Right kidney (tissue), 1 donor: ENCODE results near the gene TTYH3.

Experiments used
- DNase-seq: peaks from one replicate; pipeline ENCODE4 v3.0.0-alpha.2; 2016

The TTYH3 gene

DNA sequence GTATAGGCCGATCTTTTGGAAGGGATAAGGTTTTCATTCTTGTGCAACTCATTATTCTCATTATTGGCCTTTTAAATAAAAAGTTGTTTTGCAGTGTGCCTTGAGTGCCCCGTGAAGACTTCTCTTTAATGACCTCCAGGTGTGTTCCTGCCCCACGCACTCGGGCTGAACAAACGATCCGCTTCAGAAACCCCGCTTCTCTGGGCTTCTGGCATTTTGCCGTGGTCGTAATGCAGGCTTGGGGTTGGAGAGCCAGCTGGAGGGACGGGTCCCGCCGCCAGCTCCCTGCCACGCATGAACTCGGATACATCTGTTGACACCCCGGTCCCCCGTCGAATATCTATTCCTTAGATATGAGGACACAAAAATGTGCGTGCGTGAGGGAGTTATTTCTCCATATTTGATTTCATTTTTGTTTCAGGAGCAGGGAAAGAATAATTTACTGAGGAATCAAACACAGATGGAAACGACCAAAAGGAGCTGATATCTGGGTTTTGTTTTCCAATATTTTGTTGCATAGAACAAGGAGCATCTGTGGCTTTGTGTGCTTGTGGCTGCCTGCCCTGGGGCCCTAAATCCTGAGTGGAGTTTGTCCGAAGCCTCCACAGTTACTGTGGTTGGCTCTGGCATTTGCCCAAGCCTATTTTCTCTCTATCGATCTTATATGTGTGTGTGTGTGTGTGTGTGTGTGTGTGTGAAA is 17.0 kb upstream of the TTYH3 start:
- no peak for DNase-seq

GRCh38 chr7:2616387-2617324 is 15.1 kb upstream of the TTYH3 start:
- DNase-seq = no peak

DNA sequence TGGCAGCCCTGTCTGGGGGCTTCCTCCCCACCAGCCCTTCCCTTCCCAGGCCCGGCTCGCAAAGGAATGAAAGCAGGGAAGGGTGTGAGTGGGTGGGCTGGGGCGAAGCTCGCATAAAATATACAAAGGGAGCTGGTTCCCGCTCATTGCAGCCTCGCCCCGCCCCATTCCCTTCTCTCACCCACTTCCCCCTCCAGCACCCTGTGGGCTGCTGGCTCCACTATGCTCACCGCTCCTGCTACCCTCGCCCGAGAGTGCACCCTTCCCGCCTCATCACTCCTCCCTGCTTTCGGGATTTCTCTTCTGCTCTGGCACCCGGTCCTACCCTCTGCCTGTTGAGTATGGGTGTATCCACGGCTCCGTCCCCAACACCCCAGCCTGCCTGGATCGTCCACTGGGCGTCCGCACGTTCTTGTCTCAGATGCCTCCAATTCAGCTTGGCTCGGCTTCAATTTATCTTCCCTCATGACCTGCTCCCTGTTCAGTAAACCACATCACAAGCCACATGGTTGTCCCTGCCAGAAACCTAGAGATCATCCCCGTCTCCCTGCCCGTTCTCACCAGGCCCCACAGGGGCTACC is 14.4 kb upstream of the TTYH3 start:
- no peak for DNase-seq

DNA sequence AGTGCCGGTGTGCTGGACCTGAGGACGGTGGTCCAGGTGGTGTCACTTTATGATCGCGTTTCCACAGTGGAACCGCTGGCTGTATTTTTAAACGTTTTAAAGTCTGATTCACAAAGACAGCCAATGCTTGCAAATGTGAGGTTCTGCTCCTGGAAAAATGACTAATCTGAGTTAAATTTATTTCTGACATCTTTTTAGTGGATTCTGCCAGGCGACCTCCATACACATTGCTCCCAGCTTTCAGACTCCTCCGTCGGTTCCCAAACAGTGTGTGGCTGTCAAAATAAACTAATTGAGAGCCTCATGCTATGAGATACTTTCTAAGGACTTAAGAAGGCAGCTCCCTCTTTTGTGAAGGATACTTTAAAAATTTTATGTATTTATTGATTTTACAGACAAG is 12.7 kb upstream of the TTYH3 start:
- DNase-seq = no peak

GRCh38 chr7:2621061-2621828 is 10.5 kb upstream of the TTYH3 start:
- DNase-seq = peak; percentile 65

- peak; percentile 80 for DNase-seq
Measured at GRCh38 chr7:2621948-2622640, 9.7 kb upstream of the TTYH3 start.

DNA sequence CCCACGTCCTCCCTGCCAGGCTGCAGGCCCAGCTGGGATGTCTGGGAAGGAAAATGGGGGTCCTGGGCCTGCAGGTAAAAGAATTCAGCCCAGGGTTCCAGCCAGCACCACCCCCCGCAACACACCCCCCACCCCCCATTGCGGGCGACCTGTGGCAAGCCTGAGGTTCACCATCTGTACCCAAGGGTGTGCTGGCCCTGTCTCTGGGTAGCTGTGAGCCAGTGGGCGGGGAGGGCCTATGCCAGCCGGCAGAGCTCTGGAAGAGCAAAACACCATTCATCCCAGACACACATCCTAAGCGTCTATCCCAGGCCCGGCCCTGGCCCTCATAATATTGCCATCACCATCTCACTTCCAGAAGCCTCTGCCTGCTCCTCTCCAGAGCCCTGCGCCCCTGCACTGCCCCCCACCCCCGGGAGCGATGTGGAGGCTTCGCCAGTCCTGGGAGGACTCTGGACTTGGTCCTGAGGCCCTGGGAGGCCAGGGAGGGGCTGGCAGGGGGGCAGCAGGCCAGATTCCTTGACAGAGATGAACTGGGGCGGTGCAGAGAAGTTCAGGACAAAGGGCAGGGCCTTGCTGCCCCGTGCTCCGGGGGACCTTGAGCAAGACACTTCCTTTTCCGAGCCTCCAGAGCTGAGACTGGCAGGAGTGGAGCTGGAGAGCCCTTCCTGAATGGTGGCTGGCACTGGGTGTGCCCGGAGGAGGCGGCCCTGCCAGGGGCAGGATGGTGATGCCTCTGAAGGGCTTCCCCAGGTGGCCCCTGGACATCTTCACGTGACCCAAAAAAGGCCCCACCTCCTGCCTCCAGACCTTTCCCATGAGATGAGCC is 8.7 kb upstream of the TTYH3 start:
- peak; percentile 56 for DNase-seq

GRCh38 chr7:2623698-2624014 is 8.1 kb upstream of the TTYH3 start:
- DNase-seq = no peak

DNA sequence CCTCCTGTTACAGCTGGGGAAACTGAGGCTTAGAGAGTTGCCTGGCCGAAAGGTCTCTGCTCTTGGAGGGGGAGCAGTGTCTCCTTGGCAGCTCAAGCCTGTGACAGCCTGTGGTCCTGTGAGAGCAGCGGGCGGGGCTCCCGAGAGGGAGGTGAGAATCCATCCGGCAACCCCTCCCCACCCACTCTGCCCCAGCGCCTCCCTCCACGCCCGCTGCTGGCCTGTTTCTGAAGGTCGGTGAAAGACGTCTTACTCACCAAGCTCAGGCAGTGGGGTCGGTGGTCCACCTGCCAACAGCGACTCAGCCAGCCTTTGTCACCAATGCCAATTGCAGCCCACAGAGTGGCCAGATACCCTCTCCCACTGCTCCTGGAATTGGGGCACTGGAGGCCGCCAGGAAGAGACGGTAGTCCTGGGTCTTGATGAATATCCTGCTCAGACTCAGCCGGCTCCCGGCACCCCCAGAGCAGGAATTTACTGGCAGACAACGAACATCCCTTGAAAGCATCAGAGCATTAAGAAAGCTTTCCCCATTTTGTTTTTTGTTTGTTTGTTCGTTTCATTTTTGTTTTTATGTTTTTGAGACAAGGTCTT is 7.4 kb upstream of the TTYH3 start:
- DNase-seq = peak; percentile 30

DNA sequence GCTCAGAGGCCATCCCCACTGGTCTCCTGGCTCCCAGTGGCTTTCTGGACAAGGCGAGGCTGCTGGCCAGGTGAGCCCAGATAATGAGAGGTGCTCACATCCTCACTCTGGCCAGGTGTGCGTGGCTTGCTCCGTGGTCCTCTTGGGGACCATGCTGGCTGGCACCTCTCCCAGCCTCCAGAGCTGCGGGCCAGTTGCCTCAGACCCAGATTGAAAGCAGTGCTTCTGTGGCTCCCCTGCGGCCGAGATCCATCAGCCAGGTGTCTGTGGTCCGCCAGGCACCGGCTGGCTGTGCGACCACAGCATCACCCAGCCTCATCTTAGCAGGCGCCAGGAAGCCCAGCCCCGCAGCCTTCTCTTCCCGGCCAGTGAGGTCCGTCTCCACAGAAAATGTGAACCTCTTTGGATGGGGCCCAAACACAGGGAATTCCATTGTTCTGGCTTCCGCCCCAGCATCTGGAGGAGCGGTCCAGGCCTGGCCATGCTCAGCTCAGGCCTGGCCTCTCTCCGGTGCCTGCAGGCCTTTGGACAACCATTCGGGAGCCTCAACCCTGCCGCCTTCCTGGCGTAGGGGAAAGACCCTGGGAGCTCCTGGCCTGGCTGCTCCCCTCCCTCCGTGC is 5.2 kb upstream of the TTYH3 start:
- DNase-seq = peak; percentile 30

GRCh38 chr7:2627258-2628129 is 4.3 kb upstream of the TTYH3 start:
- no peak for DNase-seq

GRCh38 chr7:2628130-2628482 is 3.7 kb upstream of the TTYH3 start:
- no peak for DNase-seq

GRCh38 chr7:2628891-2629290 is 2.9 kb upstream of the TTYH3 start:
- DNase-seq = no peak

- peak; percentile 36 for DNase-seq
Measured at GRCh38 chr7:2629746-2630681, 1.8 kb upstream of the TTYH3 start.

- peak; percentile 80 for DNase-seq
Measured at GRCh38 chr7:2632733-2633537, 1.1 kb downstream of the TTYH3 start.

- DNase-seq = peak; percentile 55
Measured at GRCh38 chr7:2633538-2634266, 1.9 kb downstream of the TTYH3 start.
